Neuron (in vitro differentiated cells): ENCODE results near the gene AGAP1.

Source experiments
- H2AFZ ChIP-seq: one replicate; pipeline ENCODE4 v1.6.1; 2013; ENCODE audit warnings: low read depth, mild to moderate bottlenecking, inconsistent platforms, low read length, moderate library complexity
- H3K27me3 ChIP-seq: one replicate; pipeline ENCODE4 v1.6.1; 2013; ENCODE audit warnings: low read length; ENCODE audit not compliant: insufficient read depth
- H3K36me3 ChIP-seq: one replicate; pipeline ENCODE4 v1.6.1; 2013; ENCODE audit warnings: low read length; ENCODE audit not compliant: insufficient read depth
- H3K4me1 ChIP-seq: one replicate; pipeline ENCODE4 v1.6.1; 2013; ENCODE audit warnings: low read length; ENCODE audit not compliant: insufficient read depth
- H3K4me3 ChIP-seq: 2 replicates; pipeline ENCODE4 v1.5.1; 2013; ENCODE audit warnings: mild to moderate bottlenecking, low read length, moderate library complexity
- H3K9me3 ChIP-seq: one replicate; pipeline ENCODE4 v1.6.1; 2013; ENCODE audit warnings: low read length

Gene AGAP1

GRCh38 chr2:236001854-236002253 lies 508.0 kb downstream of the AGAP1 start:
- H3K4me1 ChIP-seq, result no peaks in the 10 kb centered on the region
- H2AFZ ChIP-seq, result no peak overlapping the region
- H3K27me3 ChIP-seq, result no peaks in the 10 kb centered on the region
- H3K36me3 ChIP-seq, result no peaks in the 10 kb centered on the region
- H3K4me3 ChIP-seq, result no peak overlapping the region
- H3K9me3 ChIP-seq, result no peaks in the 10 kb centered on the region

DNA sequence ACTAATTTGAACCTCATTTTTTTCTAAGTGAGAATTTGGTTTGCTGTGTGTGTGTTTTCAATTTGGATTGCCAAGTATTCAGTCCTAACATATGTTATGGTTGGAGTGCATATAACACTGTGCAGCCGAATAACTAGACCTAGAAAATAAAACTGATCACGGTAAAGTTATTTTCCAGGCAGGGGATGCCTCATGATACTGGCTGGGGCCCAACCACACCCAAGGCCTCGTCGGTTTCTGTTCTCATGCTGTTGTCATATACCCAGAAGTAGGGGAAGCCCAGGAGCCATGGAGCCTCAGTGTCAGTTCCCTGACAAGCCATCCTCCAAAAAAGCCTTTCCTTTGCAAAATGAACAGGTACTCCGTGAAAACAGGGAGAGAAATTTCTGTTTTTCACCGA lies 514.2 kb downstream of the AGAP1 start:
- Histone ChIP-seq H3K36me3 (peaks cover 9% of the 10 kb centered on the region), H3K9me3 (peaks cover 4% of the 10 kb centered on the region), H3K4me3 (no peak overlapping the region)

DNA sequence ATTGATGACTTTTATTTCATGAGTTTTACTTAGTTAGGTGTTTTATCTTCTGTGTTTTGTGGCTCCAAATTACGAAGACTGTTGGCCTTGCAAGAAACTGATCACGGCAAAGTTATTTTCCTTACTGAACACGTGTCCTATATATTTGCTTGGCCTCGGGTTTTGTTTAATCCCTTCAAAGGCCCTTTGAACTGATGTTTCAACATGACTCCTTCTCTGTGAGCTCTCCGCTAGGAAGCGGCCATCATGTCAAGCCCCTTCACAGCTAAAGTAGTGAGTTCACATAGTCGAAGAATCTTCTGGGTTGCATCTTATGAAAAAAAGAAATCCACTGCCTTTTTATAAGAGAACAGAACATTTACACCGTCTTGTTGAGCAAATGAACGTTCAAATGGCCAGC lies 515.0 kb downstream of the AGAP1 start:
- Histone ChIP-seq H3K27me3 (no peaks in the 10 kb centered on the region), H3K4me3 (no peak overlapping the region), H2AFZ (no peak overlapping the region), H3K4me1 (peaks cover under 1% of the 10 kb centered on the region), H3K36me3 (peaks cover 9% of the 10 kb centered on the region), H3K9me3 (peaks cover 4% of the 10 kb centered on the region)

More for the DNA sequence above, 514.2 kb downstream of the AGAP1 start:
- H3K27me3 ChIP-seq, result no peaks in the 10 kb centered on the region
- H2AFZ ChIP-seq, result no peak overlapping the region
- no peaks in the 10 kb centered on the region for H3K4me1 ChIP-seq

GRCh38 chr2:236010920-236011685 lies 517.3 kb downstream of the AGAP1 start:
- Histone ChIP-seq H3K4me1 (peaks cover 15% of the 10 kb centered on the region), H2AFZ (no peak overlapping the region), H3K36me3 (peaks cover 9% of the 10 kb centered on the region), H3K9me3 (peaks cover 4% of the 10 kb centered on the region), H3K4me3 (no peak overlapping the region), H3K27me3 (no peaks in the 10 kb centered on the region)

- Histone ChIP-seq H3K4me3 (no peak overlapping the region), H3K4me1 (peaks cover 15% of the 10 kb centered on the region), H3K27me3 (no peaks in the 10 kb centered on the region), H3K36me3 (peaks cover 9% of the 10 kb centered on the region), H2AFZ (no peak overlapping the region), H3K9me3 (peaks cover 4% of the 10 kb centered on the region)
Observed at GRCh38 chr2:236012155-236012554, 518.3 kb downstream of the AGAP1 start.

DNA sequence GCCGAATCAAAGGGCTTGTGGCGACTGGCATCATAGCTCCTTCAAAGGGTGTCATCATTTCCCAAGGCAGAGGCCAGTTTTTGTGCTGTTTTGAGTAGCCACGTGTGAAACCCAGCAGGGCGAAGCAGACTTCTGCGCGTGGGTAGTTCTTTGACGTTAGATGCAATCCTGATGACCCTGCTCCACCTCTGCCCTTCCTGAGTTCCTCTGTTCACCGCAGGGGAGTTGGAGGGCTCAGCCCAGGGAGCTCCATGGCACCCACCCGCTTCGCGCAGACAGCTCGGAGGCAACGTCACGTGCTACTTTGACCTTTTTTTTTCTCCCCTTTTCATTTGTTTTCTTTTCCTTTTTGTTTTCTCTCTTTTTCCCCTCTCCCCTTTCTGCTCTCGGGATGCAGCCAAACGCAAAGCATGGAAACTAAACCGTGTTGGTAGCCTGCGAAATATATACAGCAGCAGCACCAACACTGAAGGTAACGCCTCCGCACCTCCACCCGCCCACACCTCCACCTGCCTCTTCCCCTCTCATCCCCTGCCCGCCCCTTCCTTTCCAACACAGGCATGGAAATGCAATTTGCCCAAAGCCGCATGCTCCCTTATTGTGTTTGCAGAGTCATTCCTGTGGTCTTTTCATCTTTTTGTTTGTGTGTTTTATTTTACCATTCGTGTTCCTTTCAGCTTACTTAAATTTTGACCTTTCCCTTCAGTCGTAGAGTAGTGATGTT lies 520.7 kb downstream of the AGAP1 start:
- Histone ChIP-seq H3K36me3 (peaks cover 2% of the 10 kb centered on the region), H3K9me3 (peaks cover 2% of the 10 kb centered on the region), H3K4me3 (no peak overlapping the region), H2AFZ (no peak overlapping the region), H3K4me1 (peaks cover 15% of the 10 kb centered on the region), H3K27me3 (no peaks in the 10 kb centered on the region)

DNA sequence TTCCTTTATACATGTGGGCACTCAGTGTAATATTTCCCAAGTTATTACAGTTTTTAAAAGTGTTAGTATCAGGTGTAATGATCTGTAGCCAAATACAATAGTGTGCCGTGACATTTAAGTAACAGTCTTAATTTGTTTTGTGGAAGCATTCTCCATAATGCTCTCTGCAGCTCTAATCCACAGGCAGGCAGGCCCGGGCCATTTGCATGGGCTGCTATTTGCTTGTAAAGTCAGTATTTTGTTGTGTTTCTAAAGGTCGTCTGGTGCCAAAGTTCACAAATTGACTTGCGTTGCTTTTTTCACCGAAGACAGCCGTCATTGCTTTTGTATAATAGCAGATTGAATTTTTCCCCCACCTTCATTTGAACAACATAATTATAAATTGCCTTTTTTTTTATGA lies 521.3 kb downstream of the AGAP1 start:
- H3K9me3 ChIP-seq, result peaks cover 2% of the 10 kb centered on the region
- no peak overlapping the region for H2AFZ ChIP-seq

DNA sequence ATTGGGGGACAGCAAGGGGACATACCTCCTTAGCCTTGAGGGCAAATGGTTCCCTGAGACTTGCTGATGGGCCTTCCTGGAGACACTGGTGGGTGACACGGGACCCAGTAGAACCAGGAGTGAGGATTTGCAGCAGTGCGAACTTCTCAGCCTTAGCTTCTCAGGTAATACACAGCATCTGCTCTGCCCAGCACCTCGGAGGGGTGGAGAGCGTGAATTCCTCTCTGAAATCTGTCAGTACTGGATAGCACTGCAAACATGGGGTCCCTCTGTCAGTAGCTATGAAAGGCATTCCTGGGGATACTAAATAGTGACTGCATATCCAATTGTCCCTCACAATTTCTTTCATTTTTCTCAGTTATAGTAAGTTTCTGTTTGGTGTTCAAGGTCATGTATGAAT lies 522.7 kb downstream of the AGAP1 start:
- Histone ChIP-seq H3K9me3 (no peaks in the 10 kb centered on the region), H3K36me3 (no peaks in the 10 kb centered on the region), H3K4me1 (peaks cover 15% of the 10 kb centered on the region), H2AFZ (no peak overlapping the region), H3K4me3 (no peak overlapping the region), H3K27me3 (no peaks in the 10 kb centered on the region)

More for the DNA sequence above, 521.3 kb downstream of the AGAP1 start:
- Histone ChIP-seq H3K27me3 (no peaks in the 10 kb centered on the region), H3K36me3 (peaks cover 2% of the 10 kb centered on the region), H3K4me3 (no peak overlapping the region), H3K4me1 (peaks cover 15% of the 10 kb centered on the region)

DNA sequence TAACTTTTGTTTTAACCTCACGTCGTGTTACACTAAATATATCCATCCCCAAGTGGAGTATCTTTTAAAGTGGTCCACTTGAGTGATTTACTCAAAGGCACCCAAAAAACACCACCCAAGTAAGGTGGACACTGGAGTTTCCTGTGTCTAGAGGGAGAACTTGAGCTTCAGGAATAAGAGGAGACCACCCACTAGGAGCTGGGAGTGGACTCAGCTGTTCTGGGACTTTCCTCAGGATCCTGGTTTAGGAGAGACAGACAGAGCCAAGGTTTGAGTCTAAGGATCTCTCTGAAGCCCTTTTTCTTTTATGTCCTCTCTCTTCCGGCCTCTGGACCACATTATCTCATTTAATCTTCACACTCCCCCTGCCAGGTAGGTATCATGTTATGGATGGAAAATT lies 523.6 kb downstream of the AGAP1 start:
- H3K36me3 ChIP-seq, result no peaks in the 10 kb centered on the region
- no peaks in the 10 kb centered on the region for H3K9me3 ChIP-seq
- peaks cover 15% of the 10 kb centered on the region for H3K4me1 ChIP-seq
- H3K4me3 ChIP-seq, result no peak overlapping the region
- H3K27me3 ChIP-seq, result no peaks in the 10 kb centered on the region
- H2AFZ ChIP-seq, result no peak overlapping the region

DNA sequence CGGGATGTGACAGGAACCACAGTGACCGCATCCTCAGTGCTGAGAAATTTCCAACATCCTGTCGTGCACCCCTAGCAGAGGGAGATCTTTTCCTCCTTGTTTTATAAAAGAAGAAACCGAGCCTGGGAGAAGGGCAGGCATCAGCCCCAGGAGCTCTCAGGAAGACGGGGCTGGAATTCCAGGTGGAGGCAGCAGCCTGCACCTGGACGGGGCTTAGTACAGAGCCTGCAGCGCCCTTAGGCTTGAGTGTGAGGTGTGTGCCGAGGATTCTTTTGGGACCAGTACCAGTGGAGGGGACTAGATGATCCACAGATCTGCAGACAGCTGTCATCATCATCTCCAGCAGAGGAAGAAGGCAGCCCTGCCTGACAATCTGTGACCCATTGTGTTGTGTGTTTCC lies 525.6 kb downstream of the AGAP1 start:
- Histone ChIP-seq H3K36me3 (no peaks in the 10 kb centered on the region), H3K4me3 (no peak overlapping the region), H3K4me1 (peaks cover 9% of the 10 kb centered on the region), H3K27me3 (no peaks in the 10 kb centered on the region), H2AFZ (no peak overlapping the region), H3K9me3 (no peaks in the 10 kb centered on the region)

DNA sequence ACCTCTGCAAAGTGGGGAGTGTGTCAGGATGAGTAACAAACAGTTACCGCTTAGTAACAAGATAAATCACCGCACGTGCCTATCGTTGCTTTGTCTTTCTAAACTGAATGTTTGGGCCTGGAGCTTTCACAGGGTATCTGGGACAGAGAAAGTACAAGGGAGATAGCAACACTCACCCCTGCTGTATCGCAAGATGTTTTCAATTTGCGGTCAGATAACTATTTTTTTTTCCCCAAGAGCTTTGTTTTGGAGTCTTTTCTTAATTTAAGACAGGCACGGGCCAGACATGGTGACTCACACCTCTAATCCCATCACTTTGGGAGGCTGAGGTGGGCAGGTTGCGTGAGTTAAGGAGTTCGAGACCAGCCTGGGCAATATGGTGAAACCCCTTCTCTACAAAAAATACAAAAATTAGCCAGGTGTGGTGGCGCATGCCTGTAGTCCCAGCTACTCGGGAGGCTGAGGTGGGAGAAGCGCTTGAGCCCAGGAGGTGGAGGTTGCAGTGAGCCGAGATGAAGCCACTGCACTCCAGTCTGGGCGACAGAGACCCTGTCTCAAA lies 527.7 kb downstream of the AGAP1 start:
- no peak overlapping the region for H3K4me3 ChIP-seq
- H2AFZ ChIP-seq, result no peak overlapping the region
- peaks cover 3% of the 10 kb centered on the region for H3K36me3 ChIP-seq
- no peaks in the 10 kb centered on the region for H3K4me1 ChIP-seq
- H3K9me3 ChIP-seq, result no peaks in the 10 kb centered on the region
- H3K27me3 ChIP-seq, result no peaks in the 10 kb centered on the region

- no peaks in the 10 kb centered on the region for H3K4me1 ChIP-seq
- H2AFZ ChIP-seq, result no peak overlapping the region
- H3K4me3 ChIP-seq, result no peak overlapping the region
- H3K9me3 ChIP-seq, result no peaks in the 10 kb centered on the region
- H3K27me3 ChIP-seq, result no peaks in the 10 kb centered on the region
- peaks cover 3% of the 10 kb centered on the region for H3K36me3 ChIP-seq
Observed at GRCh38 chr2:236022128-236022527, 528.3 kb downstream of the AGAP1 start.

GRCh38 chr2:236025892-236026291 lies 532.0 kb downstream of the AGAP1 start:
- H2AFZ ChIP-seq, result no peak overlapping the region
- H3K36me3 ChIP-seq, result peaks cover 3% of the 10 kb centered on the region
- no peaks in the 10 kb centered on the region for H3K4me1 ChIP-seq
- peaks cover 2% of the 10 kb centered on the region for H3K9me3 ChIP-seq
- no peak overlapping the region for H3K4me3 ChIP-seq
- no peaks in the 10 kb centered on the region for H3K27me3 ChIP-seq
